ENCODE data around the gene MOB1B.

The MOB1B gene

DNA sequence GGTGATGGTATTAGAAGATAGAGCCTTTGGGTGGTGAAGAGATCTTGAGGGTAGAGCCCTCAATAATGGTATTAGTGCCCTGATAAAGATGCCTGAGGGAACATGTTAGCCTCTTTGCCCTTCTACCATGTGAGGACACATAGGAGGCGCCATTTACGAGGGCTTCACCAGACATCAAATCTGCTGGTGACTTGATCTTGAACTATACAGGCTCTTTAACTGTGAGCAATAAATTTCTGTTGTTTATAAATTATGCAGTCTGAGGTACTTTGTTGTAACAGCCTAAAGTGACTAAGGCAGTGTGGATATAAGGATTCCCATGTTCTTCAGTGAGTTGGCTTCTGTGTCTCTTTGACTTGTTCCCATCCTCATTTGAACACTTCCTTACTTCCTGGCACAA, 11.8 kb downstream of the MOB1B start:
- TF ChIP-seq, protein P1, sequence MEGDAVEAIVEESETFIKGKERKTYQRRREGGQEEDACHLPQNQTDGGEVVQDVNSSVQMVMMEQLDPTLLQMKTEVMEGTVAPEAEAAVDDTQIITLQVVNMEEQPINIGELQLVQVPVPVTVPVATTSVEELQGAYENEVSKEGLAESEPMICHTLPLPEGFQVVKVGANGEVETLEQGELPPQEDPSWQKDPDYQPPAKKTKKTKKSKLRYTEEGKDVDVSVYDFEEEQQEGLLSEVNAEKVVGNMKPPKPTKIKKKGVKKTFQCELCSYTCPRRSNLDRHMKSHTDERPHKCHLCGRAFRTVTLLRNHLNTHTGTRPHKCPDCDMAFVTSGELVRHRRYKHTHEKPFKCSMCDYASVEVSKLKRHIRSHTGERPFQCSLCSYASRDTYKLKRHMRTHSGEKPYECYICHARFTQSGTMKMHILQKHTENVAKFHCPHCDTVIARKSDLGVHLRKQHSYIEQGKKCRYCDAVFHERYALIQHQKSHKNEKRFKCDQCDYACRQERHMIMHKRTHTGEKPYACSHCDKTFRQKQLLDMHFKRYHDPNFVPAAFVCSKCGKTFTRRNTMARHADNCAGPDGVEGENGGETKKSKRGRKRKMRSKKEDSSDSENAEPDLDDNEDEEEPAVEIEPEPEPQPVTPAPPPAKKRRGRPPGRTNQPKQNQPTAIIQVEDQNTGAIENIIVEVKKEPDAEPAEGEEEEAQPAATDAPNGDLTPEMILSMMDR (IDR thresholded peaks at IDR 0.05; ENCODE audit: borderline replicate concordance, insufficient read depth, low read depth, low read length): no peak
- H3K4me3 ChIP-seq (ENCODE audit: low read depth, low read length): no peak overlapping the region

DNA sequence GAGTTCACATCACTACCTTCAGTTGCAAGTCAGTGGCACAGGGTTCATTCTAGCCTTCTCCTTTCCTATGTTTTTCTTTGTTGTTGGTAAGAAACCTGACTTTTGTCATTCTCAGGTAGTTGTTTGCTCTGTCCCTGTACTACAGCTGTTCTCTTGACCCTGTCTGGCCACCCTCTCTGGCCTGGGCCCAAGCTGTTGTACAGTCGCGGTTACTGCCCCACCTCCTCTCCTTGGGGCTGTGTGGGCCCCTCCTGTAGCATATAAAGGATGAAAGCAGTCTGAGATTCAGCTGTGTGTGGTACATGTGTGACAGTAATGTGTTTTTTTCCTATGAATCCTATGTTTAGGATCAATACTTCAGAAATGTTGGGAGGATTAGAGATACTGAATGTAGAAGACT, 12.5 kb downstream of the MOB1B start:
- TF ChIP-seq, protein P1 (IDR thresholded peaks at IDR 0.05; ENCODE audit: borderline replicate concordance, insufficient read depth, low read depth, low read length): no peak
- H3K4me3 ChIP-seq (ENCODE audit: low read depth, low read length): no peak overlapping the region

DNA sequence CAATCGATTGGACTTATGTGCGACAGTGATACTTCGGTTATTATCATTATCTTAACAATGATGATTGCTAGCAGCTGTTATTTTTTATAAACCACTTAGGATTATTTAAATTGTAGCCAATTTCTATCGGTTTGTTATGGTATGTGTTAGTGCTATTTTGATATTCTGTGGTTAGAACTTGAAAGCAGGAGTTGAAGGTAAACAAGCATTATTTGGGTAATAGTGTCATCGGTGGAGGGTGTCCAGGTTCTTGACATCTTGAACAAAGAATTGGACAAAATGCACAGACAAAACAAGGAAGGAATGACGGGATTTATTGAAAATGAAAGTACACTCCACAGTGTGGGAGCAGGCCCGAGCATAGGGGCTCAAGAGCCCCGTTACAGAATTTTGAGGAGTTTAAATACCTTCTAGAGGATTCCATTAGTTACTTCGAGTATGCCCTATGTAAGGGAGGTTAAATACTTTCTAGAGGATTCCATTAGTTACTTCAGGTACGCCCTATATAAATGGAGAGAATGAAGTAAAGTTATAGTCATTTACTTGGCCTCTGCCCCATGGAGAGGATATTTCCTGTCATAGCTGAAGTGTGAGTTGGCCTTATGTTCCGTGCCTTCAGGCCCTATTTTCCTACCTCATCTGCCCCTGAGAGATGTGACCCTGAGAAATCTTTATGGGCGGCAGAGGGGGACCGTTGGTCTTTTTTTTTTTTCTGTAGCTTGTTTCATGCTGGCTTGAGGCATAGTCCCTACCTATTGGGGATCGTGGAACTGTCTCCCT, 13.1 kb downstream of the MOB1B start:
- H3K4me3 ChIP-seq (ENCODE audit: low read depth, low read length): no peak overlapping the region
- TF ChIP-seq, protein P1 (IDR thresholded peaks at IDR 0.05; ENCODE audit: borderline replicate concordance, insufficient read depth, low read depth, low read length): no peak

DNA sequence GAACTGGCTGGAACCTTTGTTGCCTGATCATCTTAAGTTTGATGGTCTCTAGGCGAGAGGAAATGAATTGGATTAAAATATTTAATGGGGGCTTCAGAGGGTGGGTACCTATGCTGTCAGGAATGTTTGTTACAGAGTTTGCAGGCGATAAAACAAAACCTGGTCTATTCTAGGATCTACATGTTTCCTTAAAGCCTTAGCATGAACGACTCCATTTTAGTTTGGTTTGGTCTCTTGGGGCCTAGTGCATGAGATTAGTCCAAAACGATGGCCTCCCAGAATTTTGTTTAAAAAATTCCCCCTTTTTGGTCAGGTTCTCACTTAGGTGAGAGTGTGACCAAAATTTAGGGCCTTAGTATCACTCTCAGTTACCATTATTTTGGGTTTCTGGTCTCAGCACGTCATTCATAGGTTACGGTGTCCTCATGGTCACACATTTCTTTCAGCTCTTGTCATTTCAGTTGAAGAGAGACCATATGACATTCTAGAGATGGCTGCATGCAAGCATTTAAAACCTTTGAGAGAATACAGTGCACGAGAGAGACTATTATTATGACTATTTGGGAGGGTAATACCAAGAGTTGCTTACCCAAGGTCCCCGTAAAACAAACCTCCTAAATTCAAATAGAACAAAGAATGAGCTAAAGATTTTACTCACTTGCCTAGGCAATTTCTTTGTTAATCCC, 13.8 kb downstream of the MOB1B start:
- TF ChIP-seq, protein P1 (IDR thresholded peaks at IDR 0.05; ENCODE audit: borderline replicate concordance, insufficient read depth, low read depth, low read length): no peak
- no peak overlapping the region for H3K4me3 ChIP-seq (ENCODE audit: low read depth, low read length)

DNA sequence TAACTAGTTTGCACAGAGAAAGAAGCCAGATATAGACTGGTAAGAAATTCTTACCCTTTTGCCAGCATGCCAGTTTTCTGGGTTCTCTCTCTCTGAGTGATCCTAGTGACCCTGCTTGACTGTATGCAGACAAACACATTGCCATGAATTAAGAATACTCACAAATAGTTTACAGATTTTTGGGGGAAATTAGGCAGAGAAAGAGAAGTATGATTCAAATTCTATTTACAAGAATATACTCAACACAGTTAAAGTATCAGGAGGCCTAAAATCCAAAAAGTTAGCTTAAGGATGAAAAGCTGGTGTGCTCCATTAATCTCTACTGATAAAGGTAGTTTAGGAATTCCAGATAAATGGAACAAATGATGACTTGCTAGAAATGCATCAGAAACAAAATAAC, 18.4 kb downstream of the MOB1B start:
- no peak overlapping the region for H3K4me3 ChIP-seq (ENCODE audit: low read depth, low read length)
- TF ChIP-seq, protein P1 (IDR thresholded peaks at IDR 0.05; ENCODE audit: borderline replicate concordance, insufficient read depth, low read depth, low read length): no peak

DNA sequence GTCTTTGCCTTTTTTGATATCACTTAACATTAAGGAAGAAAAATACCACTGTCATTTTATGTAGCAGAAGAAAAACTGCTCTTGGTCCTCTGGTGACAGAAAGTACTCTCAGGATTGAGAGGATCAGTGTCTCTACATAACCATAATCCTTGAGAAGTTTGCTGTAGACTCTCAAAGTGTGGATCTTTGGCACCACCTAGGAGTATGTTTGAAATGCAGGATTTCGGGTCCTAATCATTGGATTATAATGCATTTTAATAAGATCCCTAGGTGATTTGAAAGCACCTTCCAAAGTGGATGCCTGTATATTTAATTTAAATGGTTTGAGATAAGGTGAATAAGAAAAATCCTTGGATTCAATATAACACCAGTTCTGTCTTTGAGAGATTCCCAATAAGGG, 23.2 kb downstream of the MOB1B start:
- TF ChIP-seq, protein P1 (IDR thresholded peaks at IDR 0.05; ENCODE audit: borderline replicate concordance, insufficient read depth, low read depth, low read length): no peak
- no peak overlapping the region for H3K4me3 ChIP-seq (ENCODE audit: low read depth, low read length)
